GM18498 (cell line): ENCODE measurements around the gene CHTF18.
"Not testable (repeated sequence)": the region's sequence is repeated elsewhere in the genome, so short reads cannot be mapped to it uniquely, and the experiment has no call there.

Source experiments
- ATAC-seq: cut with Tn5 transposase; IDR thresholded peaks from one replicate; pipeline ENCODE4 v1.9.1; 2021; ENCODE audit warnings: mild to moderate bottlenecking, moderate library complexity; ENCODE audit not compliant: unreplicated experiment

Gene CHTF18

GRCh38 chr16:803754-804080, 15.3 kb downstream of the CHTF18 start:
- no peak for ATAC-seq

- ATAC-seq = no peak
Measured at GRCh38 chr16:804193-805048, 16.0 kb downstream of the CHTF18 start.

- ATAC-seq = no peak
Measured at GRCh38 chr16:805474-805873, 17.1 kb downstream of the CHTF18 start.

- peak; percentile 93 for ATAC-seq
Measured at GRCh38 chr16:807347-808084, 19.1 kb downstream of the CHTF18 start.

GRCh38 chr16:808085-808386, 19.6 kb downstream of the CHTF18 start:
- ATAC-seq = no peak

- ATAC-seq = no peak
Measured at GRCh38 chr16:813204-813915, 24.9 kb downstream of the CHTF18 start.

GRCh38 chr16:813916-814412, 25.5 kb downstream of the CHTF18 start:
- no peak for ATAC-seq

- ATAC-seq = no peak
Measured at GRCh38 chr16:814974-815373, 26.6 kb downstream of the CHTF18 start.

GRCh38 chr16:815861-816260, 27.4 kb downstream of the CHTF18 start:
- no peak for ATAC-seq

- ATAC-seq = no peak
Measured at GRCh38 chr16:817001-817906, 28.8 kb downstream of the CHTF18 start.

- ATAC-seq = no peak
Measured at GRCh38 chr16:818132-818531, 29.7 kb downstream of the CHTF18 start.

- ATAC-seq = no peak
Measured at GRCh38 chr16:818592-818991, 30.2 kb downstream of the CHTF18 start.

GRCh38 chr16:819336-820043, 31.1 kb downstream of the CHTF18 start:
- ATAC-seq = no peak

- not testable (repeated sequence) for ATAC-seq
Measured at GRCh38 chr16:820044-820408, 31.6 kb downstream of the CHTF18 start.

GRCh38 chr16:820748-821147, 32.3 kb downstream of the CHTF18 start:
- no peak for ATAC-seq

- no peak for ATAC-seq
Measured at GRCh38 chr16:821751-822150, 33.3 kb downstream of the CHTF18 start.

GRCh38 chr16:822174-822908, 33.9 kb downstream of the CHTF18 start:
- no peak for ATAC-seq

GRCh38 chr16:822909-823297, 34.5 kb downstream of the CHTF18 start:
- no peak for ATAC-seq

GRCh38 chr16:824194-824593, 35.8 kb downstream of the CHTF18 start:
- ATAC-seq = no peak
